ENCODE data around the gene GNPTG.

- TF ChIP-seq CTCF (conservative IDR thresholded peaks at IDR 0.05; ENCODE audit: low read depth, low read length) = no peak
- no peak for TF ChIP-seq EZH2 (IDR thresholded peaks at IDR 0.05; ENCODE audit: borderline replicate concordance, low read depth, low read length, poor library complexity, severe bottlenecking)
Measured at GRCh38 chr16:1340730-1341494, 10.8 kb upstream of the GNPTG start.
